ENCODE data around the gene LPGAT1.
"Not testable (repeated sequence)": the region's sequence is repeated elsewhere in the genome, so short reads cannot be mapped to it uniquely, and the experiment has no call there.

LPGAT1 gene

DNA sequence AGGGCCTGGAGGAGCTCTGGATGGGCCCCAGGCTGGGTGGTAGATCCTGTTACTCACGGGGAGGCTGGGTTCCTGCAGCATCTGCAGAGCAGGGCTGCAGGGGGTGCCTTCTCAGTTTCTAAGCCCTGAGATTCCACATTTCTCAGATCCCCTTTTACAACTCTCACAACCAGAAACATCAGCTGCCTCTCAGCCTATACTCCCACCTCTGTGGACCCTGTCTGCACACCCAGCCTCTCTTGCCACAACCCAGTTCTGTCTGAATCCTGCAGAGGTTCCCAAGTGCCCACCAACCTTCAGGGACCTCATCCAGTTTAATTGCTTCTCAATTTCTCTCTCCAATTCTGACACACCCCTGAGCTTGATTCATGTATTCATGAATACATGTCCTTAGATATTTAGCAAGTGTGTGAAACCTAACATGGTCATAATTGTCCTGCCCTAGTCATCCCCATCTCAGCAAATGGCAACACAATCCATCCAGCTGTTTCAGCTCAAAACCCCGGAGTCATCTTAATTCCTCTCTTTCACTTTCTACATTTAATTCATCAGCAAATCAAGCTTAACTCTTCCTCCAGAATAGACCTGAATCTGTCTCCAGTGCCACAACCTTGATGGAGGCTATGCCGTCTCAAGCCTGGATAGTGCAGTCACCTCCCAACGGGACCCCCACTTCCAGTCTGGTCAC lies 98.1 kb downstream of the LPGAT1 start:
- DNase-seq, result no peak

DNA sequence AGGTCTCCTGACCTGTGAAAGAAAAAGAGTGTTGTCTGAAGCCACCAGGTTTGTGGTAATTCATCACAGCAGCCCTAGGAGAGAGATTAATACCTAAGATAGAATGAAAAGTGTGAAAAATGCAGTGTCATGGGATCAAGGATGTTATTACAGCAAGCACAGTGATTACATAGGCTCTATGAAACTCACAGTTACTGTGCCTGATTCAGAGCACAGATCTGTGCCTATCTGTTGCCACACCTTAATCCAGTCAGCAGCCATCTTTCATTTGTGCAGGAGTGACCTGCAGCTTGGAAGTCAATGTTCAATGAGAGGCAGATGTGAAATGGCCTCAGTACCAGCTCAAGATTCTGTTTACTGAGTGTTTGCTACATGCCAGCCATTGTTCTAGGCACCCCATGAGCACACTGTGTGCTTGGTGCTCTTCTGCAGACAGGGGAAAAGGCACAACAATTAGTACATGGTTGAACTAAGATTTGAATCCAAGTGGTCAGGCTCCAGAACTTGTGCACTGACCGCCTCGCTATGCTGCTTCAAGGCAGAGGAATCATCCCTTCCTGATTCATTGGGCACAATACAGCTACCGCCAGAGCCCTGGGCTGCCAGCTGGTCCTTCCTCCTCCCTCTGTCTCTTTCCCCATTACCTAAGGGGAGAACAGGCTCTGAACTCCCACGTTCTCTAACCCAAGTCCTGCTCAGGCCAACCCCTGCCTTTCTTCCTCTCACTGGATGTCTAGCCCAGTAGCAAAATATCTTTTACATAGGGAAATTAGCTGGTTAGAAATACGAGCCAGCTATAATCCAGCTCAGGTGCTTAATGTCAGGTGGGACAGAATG lies 98.9 kb downstream of the LPGAT1 start:
- no peak for DNase-seq

DNA sequence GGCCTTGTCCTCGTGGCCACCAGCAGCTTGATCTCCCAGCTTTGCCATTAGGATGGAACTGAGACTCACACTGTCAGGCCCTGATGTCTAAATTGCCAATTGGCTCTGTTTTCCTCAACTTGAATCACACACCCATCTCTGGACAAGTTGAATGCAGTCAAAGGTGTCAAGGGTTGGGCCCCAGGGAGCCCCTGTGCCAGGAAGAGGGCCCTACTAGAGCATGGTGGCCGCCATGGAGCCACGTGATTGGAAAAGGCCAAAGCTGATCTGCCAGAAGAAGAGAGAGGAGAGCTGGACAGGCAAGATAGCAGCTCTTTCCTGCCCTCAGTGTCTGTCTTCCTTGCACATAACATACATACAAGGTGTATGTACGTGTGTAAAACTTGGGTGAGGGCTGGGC lies 100.2 kb downstream of the LPGAT1 start:
- no peak for DNase-seq

DNA sequence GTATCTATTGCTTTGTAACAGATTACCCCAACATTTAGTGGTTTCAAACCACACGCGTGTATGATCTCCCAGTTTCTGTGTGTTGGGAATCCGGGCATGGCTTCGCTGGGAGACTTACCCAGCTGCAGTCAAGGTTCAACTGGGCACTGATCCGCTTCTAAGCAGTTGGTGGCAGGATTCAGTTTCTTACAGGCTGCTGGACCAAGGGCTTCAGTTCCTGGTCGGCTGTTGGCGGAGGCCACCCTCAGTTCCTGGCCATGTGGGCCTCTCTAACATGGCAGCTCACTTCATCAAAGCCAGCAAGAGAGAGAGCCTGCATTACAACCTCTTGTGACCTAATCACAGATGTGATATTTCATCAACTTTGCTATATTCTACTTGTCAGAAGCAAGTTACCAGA lies 101.3 kb downstream of the LPGAT1 start:
- DNase-seq, result no peak

DNA sequence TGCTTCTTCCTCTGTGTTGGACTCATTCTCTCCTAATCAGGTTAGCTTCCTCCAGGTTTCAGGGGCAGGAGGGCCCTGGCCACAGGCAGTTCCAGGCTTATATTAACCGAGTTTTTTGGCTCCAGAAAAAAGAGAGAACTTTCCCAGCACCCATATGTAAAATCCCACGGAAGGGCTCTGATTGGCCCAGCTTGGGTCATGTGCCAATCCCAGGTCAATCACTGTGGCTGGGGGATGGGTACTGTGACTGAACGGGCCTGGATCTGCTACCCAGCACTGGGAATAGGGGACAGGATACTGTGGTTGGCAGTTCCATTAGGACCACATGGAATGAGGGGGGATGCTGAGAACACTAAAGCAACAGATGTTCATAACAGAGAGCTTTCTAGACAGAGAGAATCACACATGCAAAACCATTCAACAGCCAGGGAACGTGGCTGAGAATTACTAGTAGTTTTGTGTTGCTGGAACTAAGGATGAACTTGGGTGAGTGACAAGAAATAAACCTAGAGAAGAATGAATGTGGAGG lies 104.0 kb downstream of the LPGAT1 start:
- DNase-seq, result no peak

DNA sequence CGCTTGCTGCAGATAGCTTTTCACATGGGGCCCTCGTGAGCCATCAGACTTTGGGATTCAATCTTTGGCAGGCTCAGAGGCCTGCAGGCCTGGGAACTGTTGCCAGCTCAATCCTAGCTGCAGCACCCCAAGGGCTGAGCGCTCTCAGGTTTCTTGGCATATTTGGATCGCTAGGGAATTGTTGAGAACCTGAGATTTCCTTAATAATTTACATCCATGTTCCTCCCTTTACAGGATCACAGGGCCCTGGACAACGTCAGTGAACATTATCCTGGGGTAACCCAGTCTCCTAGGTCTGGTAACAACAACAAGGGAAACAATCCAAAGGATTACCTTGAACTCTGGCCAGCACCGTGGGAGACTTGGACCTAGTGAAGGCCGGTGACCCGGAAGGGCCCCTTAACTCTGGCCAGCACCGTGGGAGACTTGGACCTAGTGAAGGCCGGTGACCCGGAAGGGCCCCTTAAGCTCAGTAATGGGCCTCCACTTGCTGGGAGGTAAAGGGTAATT lies 105.8 kb downstream of the LPGAT1 start:
- DNase-seq, result no peak

DNA sequence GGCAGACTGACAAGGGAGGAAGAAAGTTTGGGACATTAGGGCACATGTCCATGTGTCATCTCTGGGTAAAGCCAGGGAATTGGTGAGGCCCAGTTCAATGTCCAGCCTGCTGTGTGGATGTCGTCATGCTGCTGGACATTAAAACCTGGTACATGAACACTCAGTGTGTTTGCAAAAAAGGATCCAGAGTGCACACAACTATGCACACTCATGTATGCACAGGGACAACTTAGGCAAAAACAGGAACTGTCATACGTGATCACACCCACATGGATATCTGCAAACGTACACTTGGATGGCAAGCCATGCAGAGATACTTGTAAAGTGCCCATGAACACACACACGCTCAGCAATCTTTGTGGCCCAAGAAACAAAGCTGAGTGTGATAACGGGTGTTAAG lies 107.3 kb downstream of the LPGAT1 start:
- DNase-seq, result no peak

DNA sequence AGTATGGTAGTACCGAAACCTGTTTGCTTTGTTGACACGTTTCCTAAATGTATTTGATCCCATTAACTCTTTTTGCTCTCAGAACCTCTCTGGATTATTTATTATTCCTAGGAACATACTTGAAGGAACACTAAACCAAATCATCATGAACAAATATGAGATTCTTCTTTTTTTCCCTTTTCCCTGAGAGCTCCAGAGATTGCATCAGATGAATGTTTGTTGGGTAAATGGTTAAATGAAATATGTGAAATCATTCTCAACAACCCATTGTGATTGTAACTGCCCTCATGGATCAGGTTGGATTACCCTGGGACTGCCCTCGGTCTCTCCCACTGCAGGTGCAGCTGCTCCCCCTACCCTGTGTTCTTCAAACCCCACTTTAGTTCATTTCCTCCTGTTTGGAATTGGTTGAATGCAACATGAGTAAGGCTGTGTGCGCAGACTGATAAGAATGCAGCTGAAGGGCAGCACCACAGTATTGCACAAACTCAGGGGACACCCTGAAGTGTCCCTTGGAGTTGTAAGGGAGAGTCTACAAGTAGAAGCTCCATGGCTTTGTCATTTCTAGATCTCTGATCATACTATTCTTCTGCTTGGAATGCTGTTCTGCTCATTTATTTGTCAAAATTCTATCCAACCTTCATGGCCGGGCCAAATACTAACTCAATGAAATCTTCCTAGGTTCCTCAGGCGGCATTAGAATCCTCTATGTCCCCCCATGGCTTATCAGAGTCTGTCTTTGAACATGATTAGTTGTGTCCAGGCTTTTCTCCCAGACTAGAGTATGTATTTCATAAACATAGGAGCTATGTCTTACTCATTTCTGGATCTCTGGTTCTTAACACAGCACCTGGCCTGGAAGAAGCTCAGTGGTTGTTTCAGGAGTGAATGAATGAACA lies 108.0 kb downstream of the LPGAT1 start:
- no peak for DNase-seq

DNA sequence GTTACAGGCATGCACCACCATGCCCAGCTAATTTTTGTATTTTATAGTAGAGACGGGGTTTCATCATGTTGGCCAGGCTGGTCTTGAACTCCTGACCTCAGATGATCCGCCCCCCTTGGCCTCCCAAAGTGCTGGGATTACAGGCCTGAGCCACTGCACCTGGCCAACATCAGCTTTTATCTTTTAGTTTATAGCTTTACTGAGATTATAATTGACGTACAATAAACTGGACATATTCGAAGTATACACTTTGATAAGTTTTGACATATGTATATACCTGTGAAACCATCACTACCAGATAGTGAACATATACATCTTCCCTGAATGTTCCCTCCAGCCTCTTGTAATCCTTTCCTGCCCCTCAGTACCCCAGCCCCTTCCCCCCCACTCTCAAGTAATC lies 114.0 kb downstream of the LPGAT1 start:
- not testable (repeated sequence) for DNase-seq

DNA sequence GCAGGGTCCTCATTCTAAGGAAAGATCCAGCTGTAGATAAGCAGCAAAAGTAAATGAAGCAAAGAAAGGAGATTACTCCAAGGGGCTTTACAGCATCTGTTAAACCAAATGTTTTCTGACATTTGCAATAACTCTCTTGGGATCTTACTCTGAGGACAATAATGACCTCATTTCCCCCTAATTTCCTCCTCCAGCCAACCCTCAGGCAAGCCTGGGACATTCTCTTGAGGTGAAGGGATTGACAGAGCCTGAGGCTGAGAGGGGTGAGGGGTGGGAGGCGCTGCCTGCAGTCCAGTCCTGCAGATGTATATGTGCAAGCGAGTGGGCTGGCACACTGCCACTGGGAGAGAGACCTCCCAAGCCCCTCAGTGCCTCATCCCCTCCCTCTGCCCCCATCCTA lies 114.6 kb downstream of the LPGAT1 start:
- DNase-seq, result no peak

DNA sequence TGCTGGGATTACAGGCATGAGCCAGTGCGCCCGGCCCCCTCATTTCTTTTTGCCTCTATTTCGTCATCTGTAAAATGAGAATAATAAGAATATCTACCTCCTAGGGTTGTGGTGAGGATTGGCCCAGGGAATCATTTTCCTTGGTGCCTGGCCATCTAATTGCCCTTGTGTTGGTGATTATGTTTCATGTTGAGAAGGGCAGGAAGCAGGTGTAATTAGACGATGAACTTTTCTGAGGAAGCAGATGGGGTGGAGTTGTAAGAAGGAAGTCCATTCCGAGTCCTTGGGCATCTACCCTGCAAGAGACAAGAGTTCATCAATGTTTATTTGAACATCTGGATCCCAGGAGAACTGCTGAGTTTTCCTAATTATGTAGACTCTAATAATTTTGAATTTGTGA lies 116.4 kb downstream of the LPGAT1 start:
- no peak for DNase-seq

DNA sequence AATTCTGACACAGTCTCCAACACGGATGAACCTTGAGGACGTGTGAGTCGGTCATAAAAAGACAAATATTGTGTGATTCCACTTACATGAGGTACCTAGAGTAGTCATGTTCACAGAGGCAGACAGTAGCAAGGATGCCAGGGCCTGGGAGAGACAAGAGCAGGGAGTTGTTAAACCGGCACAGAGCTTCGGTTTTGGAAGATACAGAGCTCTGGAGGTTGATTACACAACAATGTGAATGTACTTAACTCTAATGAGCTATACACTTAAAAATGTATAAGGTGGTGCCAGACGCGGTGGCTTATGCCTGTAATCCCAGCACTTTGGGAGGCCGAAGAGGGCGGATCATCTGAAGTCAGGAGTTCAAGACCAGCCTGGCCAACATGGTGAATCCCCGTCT lies 117.3 kb downstream of the LPGAT1 start:
- DNase-seq, result no peak

DNA sequence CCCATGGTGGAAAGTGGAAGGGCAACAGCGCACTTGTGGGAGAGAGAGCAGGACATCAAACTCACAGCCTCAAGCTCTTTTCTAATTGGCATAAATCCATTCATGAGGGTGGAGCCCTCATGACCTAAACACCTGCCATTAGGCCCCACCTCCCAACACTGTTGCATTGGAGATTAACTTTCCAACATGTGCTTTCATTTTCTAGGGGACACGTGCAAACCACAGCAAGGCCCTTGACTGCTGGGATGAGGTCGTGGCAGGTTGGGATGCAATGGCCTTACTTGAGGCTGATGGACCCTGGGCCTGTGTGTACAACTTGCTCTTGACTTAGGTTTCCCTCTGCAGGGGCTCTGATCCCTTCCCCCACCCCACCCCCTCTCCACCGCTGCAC lies 119.3 kb downstream of the LPGAT1 start:
- DNase-seq, result no peak

DNA sequence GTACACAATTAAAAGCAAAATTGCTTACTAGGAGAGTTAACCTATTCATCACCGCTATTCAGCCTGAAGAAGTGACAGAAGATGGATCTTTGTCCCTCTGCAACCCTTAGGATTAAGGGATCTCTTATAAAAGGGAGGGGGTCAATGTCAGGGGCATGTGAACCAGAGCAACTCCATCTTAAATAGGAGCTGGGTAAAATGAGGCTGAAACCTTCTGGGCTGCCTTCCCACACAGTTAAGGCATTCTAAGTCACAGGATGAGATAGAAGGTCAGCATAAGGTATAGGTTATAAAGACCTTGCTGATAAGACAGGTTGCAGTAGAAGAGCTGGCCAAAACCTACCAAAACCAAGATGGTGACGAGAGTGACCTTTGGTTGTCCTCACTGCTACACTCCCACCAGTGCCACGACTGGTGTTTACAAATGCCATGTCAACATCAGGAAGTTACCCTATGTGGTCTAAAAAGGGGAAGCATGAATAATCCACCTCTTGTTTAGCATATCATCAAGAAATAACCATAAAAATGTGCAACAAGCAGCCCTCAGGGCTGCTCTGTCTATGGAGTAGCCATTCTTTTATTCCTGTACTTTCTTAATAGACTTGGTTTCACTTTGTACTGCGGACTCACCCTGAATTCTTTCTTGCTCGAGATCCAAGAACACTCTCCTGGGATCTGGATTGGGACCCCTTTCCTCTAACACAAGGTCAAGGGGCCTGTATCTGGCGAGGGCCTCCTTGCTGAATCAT lies 119.8 kb downstream of the LPGAT1 start:
- no peak for DNase-seq

DNA sequence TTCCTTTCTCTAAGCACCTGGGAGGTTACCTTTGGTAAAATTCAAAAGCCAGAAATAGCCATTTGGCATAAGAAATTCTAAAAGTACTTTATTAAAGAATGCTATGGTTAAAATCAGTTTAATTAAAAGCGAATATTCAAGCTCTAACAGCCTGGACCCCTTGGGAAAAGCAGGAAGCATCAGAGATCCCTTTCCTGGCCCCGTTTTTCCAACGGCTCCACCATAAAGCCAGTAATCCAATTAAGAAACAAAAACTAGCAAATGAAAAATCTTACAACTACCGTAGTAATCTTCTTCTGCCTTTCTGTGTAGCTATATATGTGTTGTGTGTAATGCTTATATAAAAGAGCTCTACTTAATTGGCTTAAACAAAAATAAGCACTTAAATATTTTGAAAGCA lies 121.6 kb downstream of the LPGAT1 start:
- no peak for DNase-seq

DNA sequence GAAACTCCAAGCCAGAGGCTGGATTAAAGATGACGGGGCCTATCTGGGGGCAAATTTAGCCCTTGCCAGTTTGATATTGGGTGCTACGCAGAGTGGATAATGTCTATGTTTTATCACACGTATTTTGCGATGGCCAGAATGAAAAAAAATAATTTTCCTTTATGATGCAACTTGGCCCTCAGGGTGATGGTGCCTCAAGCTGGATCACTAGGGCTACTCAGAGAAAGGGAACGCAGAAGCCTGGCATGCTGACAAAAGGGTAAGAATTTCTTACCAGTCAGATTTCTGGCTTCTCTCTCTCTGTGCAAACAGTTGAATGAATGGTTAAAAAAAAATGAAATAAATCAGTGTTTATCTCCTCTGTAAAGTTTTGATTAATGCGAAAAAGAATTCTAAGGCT lies 122.6 kb downstream of the LPGAT1 start:
- no peak for DNase-seq

DNA sequence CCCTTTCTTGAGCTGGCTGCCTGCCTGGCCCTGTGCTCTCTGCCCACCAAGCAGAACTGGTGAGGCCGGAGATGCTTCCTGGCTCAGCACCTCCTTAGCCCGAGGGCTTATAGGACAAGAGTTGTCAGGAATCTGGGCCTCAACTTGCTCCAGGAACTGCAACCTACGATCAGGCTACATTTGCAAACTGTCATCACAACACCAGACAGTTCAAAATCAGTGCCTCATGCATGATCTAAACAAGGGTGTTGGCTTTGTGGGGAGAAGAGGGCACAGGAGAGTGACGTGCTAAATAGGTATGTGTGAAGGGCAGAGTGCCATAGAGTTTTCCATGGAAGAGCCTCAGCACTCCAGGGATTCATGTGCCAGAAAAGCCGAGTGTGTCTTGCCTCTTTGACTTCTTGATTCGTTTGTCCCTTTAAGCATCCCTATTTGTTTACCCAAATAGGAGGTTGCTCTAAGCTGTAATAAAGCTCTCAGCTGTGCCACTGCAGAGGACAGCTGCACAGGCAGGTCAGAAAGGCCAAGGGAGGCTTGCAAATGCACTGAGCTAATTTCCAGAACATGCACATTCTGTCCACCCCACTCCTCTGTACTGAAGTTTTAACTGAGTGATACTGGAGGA lies 125.0 kb downstream of the LPGAT1 start:
- no peak for DNase-seq

DNA sequence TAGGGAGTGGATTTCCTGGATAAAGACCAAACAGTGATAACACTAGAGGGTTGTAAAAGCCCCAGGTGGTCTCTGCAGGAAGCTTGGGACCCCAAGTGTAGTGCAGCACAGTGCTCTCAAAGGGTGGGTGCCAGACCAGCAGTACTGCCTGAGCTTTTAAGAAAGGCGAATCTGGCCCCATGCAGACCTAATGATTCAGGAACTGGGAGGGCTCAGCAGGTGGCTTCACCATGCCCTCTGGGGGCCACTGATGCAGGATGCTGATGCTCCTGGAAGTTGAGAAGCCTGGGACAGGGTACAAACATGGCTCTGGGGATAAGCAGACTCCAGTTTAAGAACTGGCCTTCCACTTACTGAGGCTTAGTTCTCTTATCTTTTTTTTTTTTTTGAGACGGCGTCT lies 126.0 kb downstream of the LPGAT1 start:
- no peak for DNase-seq

DNA sequence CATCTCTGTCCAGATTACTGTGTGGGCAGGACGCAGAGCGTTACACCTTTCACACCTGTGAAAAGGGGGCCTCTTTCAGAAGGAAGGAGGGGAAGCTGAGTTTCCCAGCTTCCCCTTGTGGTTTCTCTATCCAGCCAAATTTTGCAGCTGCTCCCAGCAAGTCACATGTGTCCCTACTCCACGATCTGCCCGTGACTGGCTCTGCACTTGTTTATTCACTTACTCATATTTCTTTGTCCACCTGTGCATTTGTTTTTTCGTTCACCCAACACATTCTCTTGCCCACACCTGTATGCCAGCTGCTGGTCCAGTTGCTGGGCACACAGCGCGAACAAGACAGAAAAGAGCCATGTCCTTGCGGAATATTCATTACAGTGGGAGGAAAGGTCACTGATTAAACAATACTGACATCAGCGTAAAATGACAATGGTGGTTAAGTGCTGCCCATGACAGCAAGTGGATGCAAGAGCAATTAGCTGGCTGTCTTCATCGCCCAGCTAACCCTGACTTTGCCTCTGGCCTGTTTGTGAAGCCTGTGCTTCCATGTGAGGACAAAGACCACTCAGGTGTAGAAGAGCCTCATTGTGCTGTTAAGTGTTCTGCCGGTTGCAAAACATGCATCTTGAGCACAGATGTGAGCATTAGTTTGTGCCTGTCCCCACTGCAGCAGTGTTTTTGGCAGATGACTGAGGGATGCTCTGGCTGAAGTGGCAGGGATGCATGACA lies 126.6 kb downstream of the LPGAT1 start:
- no peak for DNase-seq

DNA sequence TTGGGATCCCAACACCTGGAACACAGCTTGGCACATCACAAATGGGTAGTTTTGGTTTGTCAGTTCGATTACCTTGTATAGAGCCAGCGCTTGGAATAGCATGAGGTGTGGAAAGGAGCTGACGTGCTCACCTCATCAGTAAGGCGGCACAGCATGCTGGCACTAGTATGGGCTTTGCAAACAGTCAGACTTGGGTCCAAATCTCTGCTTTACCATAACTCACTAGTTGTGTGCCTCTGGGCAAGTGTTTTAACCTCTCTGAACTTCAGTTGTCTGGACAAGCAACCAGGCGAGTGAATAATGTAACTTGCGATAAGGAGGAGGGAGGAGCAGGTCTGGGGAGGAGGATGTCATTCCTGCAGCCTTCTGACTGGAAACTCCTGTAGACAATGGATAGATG lies 128.8 kb downstream of the LPGAT1 start:
- DNase-seq, result no peak

DNA sequence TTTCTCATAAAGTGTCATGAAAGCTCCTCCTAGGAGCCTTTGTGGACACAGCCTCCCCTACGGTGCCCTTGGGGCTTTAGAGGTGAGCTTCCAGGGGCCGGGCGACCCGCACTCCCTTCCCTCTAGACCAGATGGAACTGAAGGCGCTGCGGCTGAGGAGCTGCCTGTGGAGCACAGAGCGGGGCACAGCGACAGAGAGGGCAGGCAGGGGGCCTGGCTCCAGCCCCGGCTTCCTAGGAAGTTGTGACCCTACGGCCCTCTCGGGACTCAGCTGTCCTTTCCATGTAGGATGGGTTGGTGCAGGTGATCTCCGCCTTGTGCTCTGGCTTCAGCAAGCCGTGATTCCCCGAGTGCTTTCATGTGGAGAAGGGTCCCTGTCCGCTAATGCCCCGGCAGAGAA lies 131.5 kb downstream of the LPGAT1 start:
- no peak for DNase-seq

All from activated CD4-positive, alpha-beta T cell treated with anti-CD3 and anti-CD28 coated beads, Interleukin-10, Interleukin-2, amounts not matched to agents 100 ng/mL and 50 ng/mL, durations not matched to agents 16 hours and 8 hours (primary cell).